ENCODE results near the gene EPB41L3.

DNA sequence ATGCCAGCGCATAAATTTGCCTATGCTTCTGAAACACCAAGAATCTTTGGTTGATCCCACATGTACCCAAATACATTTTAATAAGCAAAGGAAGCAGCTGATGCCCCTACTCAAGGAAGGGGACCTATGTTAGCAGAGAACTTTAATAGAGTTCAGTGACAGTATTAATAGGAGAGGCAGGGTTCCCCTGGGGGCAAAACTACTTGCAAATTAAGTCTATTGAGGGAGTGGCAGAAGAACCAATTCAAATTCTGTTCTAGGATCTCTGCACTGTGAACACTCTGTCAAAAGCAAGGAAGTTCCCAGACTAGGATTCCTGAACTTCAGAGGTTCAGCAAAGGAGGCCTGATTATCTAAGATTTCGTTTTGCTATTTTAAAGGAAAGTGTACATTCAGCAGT lies 47.5 kb downstream of the EPB41L3 start:
- TF ChIP-seq, protein P1, sequence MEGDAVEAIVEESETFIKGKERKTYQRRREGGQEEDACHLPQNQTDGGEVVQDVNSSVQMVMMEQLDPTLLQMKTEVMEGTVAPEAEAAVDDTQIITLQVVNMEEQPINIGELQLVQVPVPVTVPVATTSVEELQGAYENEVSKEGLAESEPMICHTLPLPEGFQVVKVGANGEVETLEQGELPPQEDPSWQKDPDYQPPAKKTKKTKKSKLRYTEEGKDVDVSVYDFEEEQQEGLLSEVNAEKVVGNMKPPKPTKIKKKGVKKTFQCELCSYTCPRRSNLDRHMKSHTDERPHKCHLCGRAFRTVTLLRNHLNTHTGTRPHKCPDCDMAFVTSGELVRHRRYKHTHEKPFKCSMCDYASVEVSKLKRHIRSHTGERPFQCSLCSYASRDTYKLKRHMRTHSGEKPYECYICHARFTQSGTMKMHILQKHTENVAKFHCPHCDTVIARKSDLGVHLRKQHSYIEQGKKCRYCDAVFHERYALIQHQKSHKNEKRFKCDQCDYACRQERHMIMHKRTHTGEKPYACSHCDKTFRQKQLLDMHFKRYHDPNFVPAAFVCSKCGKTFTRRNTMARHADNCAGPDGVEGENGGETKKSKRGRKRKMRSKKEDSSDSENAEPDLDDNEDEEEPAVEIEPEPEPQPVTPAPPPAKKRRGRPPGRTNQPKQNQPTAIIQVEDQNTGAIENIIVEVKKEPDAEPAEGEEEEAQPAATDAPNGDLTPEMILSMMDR (conservative IDR thresholded peaks at IDR 0.05; ENCODE audit: low read depth in 2 of 2) = no peak
- TF ChIP-seq EZH2phosphoT487 (IDR thresholded peaks at IDR 0.05; ENCODE audit: unreplicated experiment) (no peak), EZH2 (IDR thresholded peaks at IDR 0.05; ENCODE audit: low read depth, unreplicated experiment) (no peak), ZNF114 (CRISPR knock-in tag; IDR thresholded peaks at IDR 0.05) (no peak), POLR2AphosphoS5 (IDR thresholded peaks at IDR 0.05; ENCODE audit: low read depth) (no peak), JUNB (IDR thresholded peaks at IDR 0.05; ENCODE audit: unreplicated experiment) (no peak)
